Fibroblast of pulmonary artery (primary cell): Measurements from ENCODE around the gene P2RY13.
A peak's percentile ranks its signal among the peaks of the same experiment; 100 is the strongest.

ENCODE experiments used
- DNase-seq: peaks from one replicate; pipeline ENCODE4 v3.0.0-alpha.2; 2010; ENCODE audit warnings: low read depth
- H3K4me3 ChIP-seq: replicated peaks from 2 replicates; pipeline ENCODE4 v1.5.1; 2011; ENCODE audit warnings: low read depth, mild to moderate bottlenecking, control low read depth, low read length, moderate library complexity
- TF ChIP-seq, protein P1 (sequence below): IDR thresholded peaks from 2 replicates; pipeline ENCODE4 v1.5.1; 2011; ENCODE audit warnings: mild to moderate bottlenecking, control low read depth, low read length, inconsistent platforms; ENCODE audit errors: missing control alignments

The P2RY13 gene

GRCh38 chr3:151329363-151329762 is at the start of gene P2RY13:
P2RY13 (minus strand) TSS chr3:151329549; CDS start chr3:151329528, 21 bp downstream.
- no peak for DNase-seq
- TF ChIP-seq, protein P1, sequence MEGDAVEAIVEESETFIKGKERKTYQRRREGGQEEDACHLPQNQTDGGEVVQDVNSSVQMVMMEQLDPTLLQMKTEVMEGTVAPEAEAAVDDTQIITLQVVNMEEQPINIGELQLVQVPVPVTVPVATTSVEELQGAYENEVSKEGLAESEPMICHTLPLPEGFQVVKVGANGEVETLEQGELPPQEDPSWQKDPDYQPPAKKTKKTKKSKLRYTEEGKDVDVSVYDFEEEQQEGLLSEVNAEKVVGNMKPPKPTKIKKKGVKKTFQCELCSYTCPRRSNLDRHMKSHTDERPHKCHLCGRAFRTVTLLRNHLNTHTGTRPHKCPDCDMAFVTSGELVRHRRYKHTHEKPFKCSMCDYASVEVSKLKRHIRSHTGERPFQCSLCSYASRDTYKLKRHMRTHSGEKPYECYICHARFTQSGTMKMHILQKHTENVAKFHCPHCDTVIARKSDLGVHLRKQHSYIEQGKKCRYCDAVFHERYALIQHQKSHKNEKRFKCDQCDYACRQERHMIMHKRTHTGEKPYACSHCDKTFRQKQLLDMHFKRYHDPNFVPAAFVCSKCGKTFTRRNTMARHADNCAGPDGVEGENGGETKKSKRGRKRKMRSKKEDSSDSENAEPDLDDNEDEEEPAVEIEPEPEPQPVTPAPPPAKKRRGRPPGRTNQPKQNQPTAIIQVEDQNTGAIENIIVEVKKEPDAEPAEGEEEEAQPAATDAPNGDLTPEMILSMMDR = no peak

DNA sequence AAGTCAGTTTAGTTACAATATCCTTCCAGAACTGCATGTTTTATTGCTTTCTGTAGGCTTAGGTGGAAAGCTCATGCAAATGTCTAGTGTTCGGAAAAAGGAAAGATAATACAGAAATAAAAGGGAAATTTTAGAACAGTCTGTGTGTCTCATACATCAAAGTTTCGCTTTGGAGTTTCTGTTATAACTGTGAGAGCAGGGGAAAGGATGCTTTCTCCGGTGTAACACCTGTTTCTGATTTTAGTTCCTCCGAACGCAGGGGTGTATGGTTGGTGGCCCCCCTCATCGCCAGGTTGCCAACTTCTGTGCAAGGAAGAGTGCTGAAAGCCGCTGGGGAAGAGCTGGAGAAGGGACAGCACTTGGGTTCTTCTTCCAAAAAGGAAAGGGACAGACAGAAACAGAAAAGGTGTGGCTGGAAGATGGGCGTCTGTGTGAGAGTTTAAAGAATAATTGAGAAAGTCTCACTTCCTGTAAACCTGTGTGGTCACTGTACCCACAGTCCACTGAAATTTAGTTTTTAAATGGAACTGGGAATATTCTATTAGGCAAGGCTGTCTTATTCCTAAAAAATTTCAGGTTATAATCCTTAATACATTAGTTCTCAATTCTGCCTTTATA is 48.5 kb upstream of the P2RY13 start:
- H3K4me3 ChIP-seq = no peak overlapping the region
- TF ChIP-seq, protein P1 = no peak
- no peak for DNase-seq

More at GRCh38 chr3:151329363-151329762, at the start of gene P2RY13:
- no peak within 1 kb of the TSS for H3K4me3 ChIP-seq

DNA sequence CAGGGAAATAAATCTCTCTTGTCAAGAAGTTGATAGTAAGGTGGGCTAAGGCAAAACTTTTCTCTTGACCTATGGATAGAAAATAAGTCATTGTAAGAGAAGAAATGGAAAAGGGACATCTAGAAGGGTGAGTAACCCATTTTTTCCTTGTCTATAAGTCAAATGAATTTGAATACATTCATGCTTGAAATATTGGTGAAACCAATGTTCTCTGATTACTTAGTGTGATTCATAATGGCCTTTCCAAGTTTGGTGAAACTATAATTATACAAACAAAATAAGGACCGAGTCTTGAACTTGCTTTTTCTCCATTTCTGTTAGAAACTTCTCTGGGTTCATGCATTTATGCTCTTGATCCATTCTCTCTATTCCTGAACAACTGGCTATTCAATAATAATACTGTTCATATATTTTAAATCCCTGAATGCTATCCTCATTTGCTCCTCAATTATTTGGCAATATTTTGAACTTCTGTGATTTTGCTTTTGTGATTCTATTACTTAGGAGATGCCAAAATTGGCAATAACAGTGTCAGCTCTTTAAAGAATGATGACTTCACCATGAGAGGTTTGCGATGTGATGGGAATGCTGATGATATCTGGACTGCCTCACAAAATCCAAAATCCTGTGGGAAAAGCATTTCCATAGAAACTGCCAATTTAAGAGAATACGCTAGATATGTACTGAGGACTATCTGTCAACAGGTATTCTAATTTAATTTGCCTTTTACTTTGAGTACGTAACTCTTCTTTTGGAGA is 42.9 kb upstream of the P2RY13 start:
- DNase-seq = peak; percentile 22
- TF ChIP-seq, protein P1 = no peak
- H3K4me3 ChIP-seq = no peak overlapping the region

- DNase-seq = no peak
- no peak overlapping the region for H3K4me3 ChIP-seq
- TF ChIP-seq, protein P1 = no peak
Observed at GRCh38 chr3:151371526-151371925, 42.2 kb upstream of the P2RY13 start.

DNA sequence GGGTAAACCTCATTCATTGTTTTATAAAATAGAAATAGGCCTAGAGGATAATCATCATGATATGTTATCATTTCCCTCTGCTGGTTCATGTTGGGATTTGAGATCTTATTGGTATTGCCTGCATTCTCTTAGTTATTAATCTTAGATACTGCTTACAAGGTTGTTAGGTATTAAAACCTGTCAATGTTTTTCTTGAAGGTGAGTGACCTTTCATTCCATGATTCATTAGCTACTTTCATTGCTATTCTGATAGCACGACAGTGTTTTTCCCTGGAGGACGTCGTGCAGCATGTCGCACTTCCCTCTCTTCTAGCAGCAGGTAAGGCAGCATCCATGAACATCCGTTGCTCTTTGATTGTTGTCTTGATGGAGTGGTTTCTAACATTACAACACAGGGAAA is 38.1 kb upstream of the P2RY13 start:
- no peak for DNase-seq
- TF ChIP-seq, protein P1 = no peak

GRCh38 chr3:151366993-151367392 is 37.6 kb upstream of the P2RY13 start:
- no peak for DNase-seq
- H3K4me3 ChIP-seq = no peak overlapping the region
- TF ChIP-seq, protein P1 = no peak

More for the DNA sequence above, 38.1 kb upstream of the P2RY13 start:
- H3K4me3 ChIP-seq = no peak overlapping the region
